ENCODE measurements around the gene COPS7A. TPM values are rescaled to one million over a fixed set of nuclear protein-coding genes. Genes with fewer than 3 reads are reported as not detected.

COPS7A gene
- total and polyA plus RNA-seq, 2 experiments from 2014 or later: 123 to 133 TPM

GRCh38 chr12:6758506-6759095 lies 34.8 kb downstream of the COPS7A start:
- Histone ChIP-seq H3F3A (ENCODE audit: insufficient read depth) (peaks cover 8% of the 10 kb centered on the region), H3K9me3 (ENCODE audit: low read depth) (no peaks in the 10 kb centered on the region), H3K4me3 (no peak overlapping the region), H3K79me2 (ENCODE audit: insufficient read depth) (no peaks in the 10 kb centered on the region), H3K27me3 (replicated peaks; ENCODE audit: insufficient read depth) (no peaks in the 10 kb centered on the region), H3K27ac (no peak overlapping the region), H2AFZ (no peak overlapping the region), H3K36me3 (ENCODE audit: low read depth) (no peaks in the 10 kb centered on the region), H3K9ac (no peak overlapping the region), H3K4me1 (ENCODE audit: insufficient read depth) (peaks cover 9% of the 10 kb centered on the region), H4K20me1 (ENCODE audit: insufficient read depth) (no peaks in the 10 kb centered on the region), H3K4me2 (ENCODE audit: unreplicated experiment) (no peak overlapping the region), H3K9me2 (ENCODE audit: insufficient read depth) (no peaks in the 10 kb centered on the region)
- no peak for DNase-seq
- in situ Hi-C loops (cut with MboI): no loop called here
- 82% methylated on average over 9 of the region's 9 CpGs for WGBS, 2 experiments (ENCODE audit: low coverage in 1 of 2, low lambda C conversion rate in 2 of 2, missing lambda C conversion rate in 2 of 2)
- TF ChIP-seq EZH2phosphoT487 (IDR thresholded peaks at IDR 0.05; ENCODE audit: insufficient read depth, low read depth) (no peak), EZH2 (IDR thresholded peaks at IDR 0.05; ENCODE audit: insufficient read depth, poor library complexity, severe bottlenecking) (no peak)

GRCh38 chr12:6759741-6760140 lies 35.9 kb downstream of the COPS7A start:
- Histone ChIP-seq H3K4me2 (ENCODE audit: unreplicated experiment) (no peak overlapping the region), H3K9ac (no peak overlapping the region), H3F3A (ENCODE audit: insufficient read depth) (peaks cover 15% of the 10 kb centered on the region), H3K27me3 (replicated peaks; ENCODE audit: insufficient read depth) (no peaks in the 10 kb centered on the region), H3K27ac (no peak overlapping the region), H3K36me3 (ENCODE audit: low read depth) (no peaks in the 10 kb centered on the region), H4K20me1 (ENCODE audit: insufficient read depth) (no peaks in the 10 kb centered on the region), H3K79me2 (ENCODE audit: insufficient read depth) (no peaks in the 10 kb centered on the region), H3K9me2 (ENCODE audit: insufficient read depth) (no peaks in the 10 kb centered on the region), H2AFZ (no peak overlapping the region), H3K4me3 (no peak overlapping the region), H3K4me1 (ENCODE audit: insufficient read depth) (peaks cover 18% of the 10 kb centered on the region), H3K9me3 (ENCODE audit: low read depth) (no peaks in the 10 kb centered on the region)
- no peak for DNase-seq
- TF ChIP-seq EZH2phosphoT487 (IDR thresholded peaks at IDR 0.05; ENCODE audit: insufficient read depth, low read depth): no peak
- TF ChIP-seq EZH2 (IDR thresholded peaks at IDR 0.05; ENCODE audit: insufficient read depth, poor library complexity, severe bottlenecking): no peak
- in situ Hi-C loops (cut with MboI): no loop called here
- WGBS, 2 experiments (ENCODE audit: low coverage in 1 of 2, low lambda C conversion rate in 2 of 2, missing lambda C conversion rate in 2 of 2): 78 to 79% methylated on average over 5 of the region's 5 CpGs

GRCh38 chr12:6763380-6763779 lies 39.5 kb downstream of the COPS7A start:
- peak overlapping the region; percentile 98; the same call in 1 of the 2 replicates for H3K4me3 ChIP-seq
- 55% methylated on average over 4 of the region's 4 CpGs for WGBS, 2 experiments (ENCODE audit: low coverage in 1 of 2, low lambda C conversion rate in 2 of 2, missing lambda C conversion rate in 2 of 2)
- no peaks in the 10 kb centered on the region for H4K20me1 ChIP-seq (ENCODE audit: insufficient read depth)
- H2AFZ ChIP-seq: peak overlapping the region; percentile 90
- peak overlapping the region; percentile 48 for H3K9ac ChIP-seq
- peak overlapping the region; percentile 73 for H3K27ac ChIP-seq
- in situ Hi-C loops (cut with MboI): no loop called here
- peaks cover 16% of the 10 kb centered on the region for H3K79me2 ChIP-seq (ENCODE audit: insufficient read depth)
- peaks cover 27% of the 10 kb centered on the region for H3F3A ChIP-seq (ENCODE audit: insufficient read depth)
- no peaks in the 10 kb centered on the region for H3K9me3 ChIP-seq (ENCODE audit: low read depth)
- H3K36me3 ChIP-seq (ENCODE audit: low read depth): no peaks in the 10 kb centered on the region
- no peak for DNase-seq
- H3K4me1 ChIP-seq (ENCODE audit: insufficient read depth): peaks cover 31% of the 10 kb centered on the region
- H3K4me2 ChIP-seq (ENCODE audit: unreplicated experiment): peak overlapping the region; percentile 72
- no peaks in the 10 kb centered on the region for H3K9me2 ChIP-seq (ENCODE audit: insufficient read depth)
- TF ChIP-seq EZH2 (IDR thresholded peaks at IDR 0.05; ENCODE audit: insufficient read depth, poor library complexity, severe bottlenecking) (no peak), EZH2phosphoT487 (IDR thresholded peaks at IDR 0.05; ENCODE audit: insufficient read depth, low read depth) (no peak)
- no peaks in the 10 kb centered on the region for H3K27me3 ChIP-seq (replicated peaks; ENCODE audit: insufficient read depth)

- peaks cover 27% of the 10 kb centered on the region for H3F3A ChIP-seq (ENCODE audit: insufficient read depth)
- H3K4me1 ChIP-seq (ENCODE audit: insufficient read depth): peaks cover 37% of the 10 kb centered on the region
- H3K36me3 ChIP-seq (ENCODE audit: low read depth): no peaks in the 10 kb centered on the region
- H3K9ac ChIP-seq: peak overlapping the region; percentile 48
- peak overlapping the region; percentile 98 for H3K4me3 ChIP-seq
- H3K9me3 ChIP-seq (ENCODE audit: low read depth): no peaks in the 10 kb centered on the region
- H2AFZ ChIP-seq: peak overlapping the region; percentile 90
- H3K4me2 ChIP-seq (ENCODE audit: unreplicated experiment): peak overlapping the region; percentile 72
- peak; percentile 96 for DNase-seq
- H3K9me2 ChIP-seq (ENCODE audit: insufficient read depth): no peaks in the 10 kb centered on the region
- 1 to 5% methylated on average over 10 to 16 of the region's 16 CpGs for WGBS, 2 experiments (ENCODE audit: low coverage in 1 of 2, low lambda C conversion rate in 2 of 2, missing lambda C conversion rate in 2 of 2)
- no peaks in the 10 kb centered on the region for H3K27me3 ChIP-seq (replicated peaks; ENCODE audit: insufficient read depth)
- peaks cover 24% of the 10 kb centered on the region for H3K79me2 ChIP-seq (ENCODE audit: insufficient read depth)
- in situ Hi-C loops (cut with MboI): no loop called here
- peak overlapping the region; percentile 73 for H3K27ac ChIP-seq
- H4K20me1 ChIP-seq (ENCODE audit: insufficient read depth): peaks cover under 1% of the 10 kb centered on the region; the same call in 1 of the 2 replicates
- TF ChIP-seq EZH2phosphoT487 (IDR thresholded peaks at IDR 0.05; ENCODE audit: insufficient read depth, low read depth) (no peak), EZH2 (IDR thresholded peaks at IDR 0.05; ENCODE audit: insufficient read depth, poor library complexity, severe bottlenecking) (no peak)
These were observed 40.4 kb downstream of the COPS7A start for GRCh38 chr12:6764011-6764828.
